Liver (tissue), 9 donors: ENCODE results near the gene CAMK2B. TPM values are rescaled to one million over a fixed set of nuclear protein-coding genes. Genes with fewer than 3 reads are reported as not detected.
A peak's percentile ranks its signal among the peaks of the same experiment; 100 is the strongest.

Experiments used
- DNase-seq: peaks from one replicate; pipeline ENCODE4 v3.0.0-alpha.2; 2017; ENCODE audit warnings: low spot score
- H3K27ac ChIP-seq, 2 donors: one replicate each; pipeline ENCODE4 v1.7.0; 2013; ENCODE audit warnings: inconsistent platforms in 2 of 2, low read length in 2 of 2, control low read depth in 1 of 2, low read depth in 1 of 2, mild to moderate bottlenecking in 1 of 2
- H3K27me3 ChIP-seq, 4 donors: one replicate each; pipeline versions ENCODE4 v1.6.1 to v1.7.0; 2013; ENCODE audit warnings: low read length in 3 of 4, inconsistent platforms in 1 of 4, mild to moderate bottlenecking in 1 of 4, moderate library complexity in 1 of 4; ENCODE audit not compliant: control insufficient read depth in 4 of 4, insufficient read depth in 4 of 4
- H3K36me3 ChIP-seq, 4 donors: one replicate each; pipeline versions ENCODE4 v1.6.1 to v1.7.0; 2013; ENCODE audit warnings: low read length in 3 of 4, mild to moderate bottlenecking in 3 of 4, low read depth in 1 of 4, moderate library complexity in 1 of 4; ENCODE audit not compliant: control insufficient read depth in 4 of 4, insufficient read depth in 3 of 4
- H3K4me1 ChIP-seq, 4 donors: one replicate each; pipeline versions ENCODE4 v1.6.1 to v1.7.0; 2013; ENCODE audit warnings: low read length in 3 of 4, mild to moderate bottlenecking in 3 of 4, moderate library complexity in 1 of 4; ENCODE audit not compliant: control insufficient read depth in 4 of 4, insufficient read depth in 4 of 4
- H3K4me3 ChIP-seq, 3 donors: one replicate each; pipeline versions ENCODE4 v1.6.1 to v1.7.0; 2013; ENCODE audit warnings: low read length in 3 of 3, control low read depth in 1 of 3, low read depth in 1 of 3, mild to moderate bottlenecking in 1 of 3
- H3K9ac ChIP-seq, 2 donors: one replicate each; pipeline ENCODE4 v1.7.0; 2013; ENCODE audit warnings: low read length in 2 of 2, mild to moderate bottlenecking in 2 of 2, moderate library complexity in 2 of 2, control low read depth in 1 of 2, low read depth in 1 of 2
- H3K9me3 ChIP-seq, 4 donors: one replicate each; pipeline versions ENCODE4 v1.6.1 to v1.7.0; 2013; ENCODE audit warnings: low read length in 3 of 4; ENCODE audit not compliant: control insufficient read depth in 4 of 4
- ATF3 ChIP-seq: IDR thresholded peaks from 2 replicates; pipeline ENCODE4 v1.6.1; 2016; ENCODE audit warnings: antibody characterized with exemption
- EGR1 ChIP-seq, 2 donors: IDR thresholded peaks; 2 replicates each; pipeline ENCODE4 v1.6.1; 2016 to 2018; ENCODE audit warnings: antibody characterized with exemption in 2 of 2, low read depth in 2 of 2
- FOXA1 ChIP-seq: IDR thresholded peaks from 2 replicates; pipeline ENCODE4 v1.6.1; 2016; ENCODE audit warnings: antibody characterized with exemption
- FOXA2 ChIP-seq: IDR thresholded peaks from 2 replicates; pipeline ENCODE4 v1.6.1; 2016; ENCODE audit warnings: antibody characterized with exemption
- GABPA ChIP-seq, 2 donors: IDR thresholded peaks in 1 of 2; conservative IDR thresholded peaks in 1 of 2; 2 replicates each; pipeline ENCODE4 v1.6.1; 2016; ENCODE audit warnings: antibody characterized with exemption in 2 of 2, mild to moderate bottlenecking in 1 of 2, moderate library complexity in 1 of 2
- HNF4A ChIP-seq, 2 donors: conservative IDR thresholded peaks; 2 replicates each; pipeline ENCODE4 v1.6.1; 2016; ENCODE audit warnings: antibody characterized with exemption in 2 of 2, mild to moderate bottlenecking in 2 of 2
- HNF4G ChIP-seq: IDR thresholded peaks from 2 replicates; pipeline ENCODE4 v1.6.1; 2016; ENCODE audit warnings: antibody characterized with exemption
- JUND ChIP-seq, 2 donors: IDR thresholded peaks; 2 replicates each; pipeline ENCODE4 v1.6.1; 2016; ENCODE audit warnings: antibody characterized with exemption in 2 of 2
- NR2F2 ChIP-seq: IDR thresholded peaks from 2 replicates; pipeline ENCODE4 v1.6.1; 2016; ENCODE audit warnings: antibody characterized with exemption
- RAD21 ChIP-seq, 2 donors: IDR thresholded peaks; 2 replicates each; pipeline ENCODE4 v1.6.1; 2016; ENCODE audit warnings: antibody characterized with exemption in 2 of 2, mild to moderate bottlenecking in 2 of 2
- RXRA ChIP-seq, 2 donors: IDR thresholded peaks; 2 replicates each; pipeline ENCODE4 v1.6.1; 2017 to 2018; ENCODE audit warnings: antibody characterized with exemption in 2 of 2, mild to moderate bottlenecking in 1 of 2
- SP1 ChIP-seq: IDR thresholded peaks from 2 replicates; pipeline ENCODE4 v1.6.1; 2018; ENCODE audit warnings: antibody characterized with exemption, mild to moderate bottlenecking
- TAF1 ChIP-seq: conservative IDR thresholded peaks from 2 replicates; pipeline ENCODE4 v1.6.1; 2016; ENCODE audit warnings: antibody characterized with exemption, mild to moderate bottlenecking
- YY1 ChIP-seq: IDR thresholded peaks from 2 replicates; pipeline ENCODE4 v1.6.1; 2016; ENCODE audit warnings: antibody characterized with exemption, mild to moderate bottlenecking
- ZBTB33 ChIP-seq: IDR thresholded peaks from 2 replicates; pipeline ENCODE4 v1.6.1; 2016; ENCODE audit warnings: antibody characterized with exemption
- WGBS: extraction: QIAGEN DNeasy Blood & Tissue Kit; methylation state at CpG from one replicate; pipeline ENCODE4 v1.1.7; 2013; 5-methylcytosine and 5-hydroxymethylcytosine counted together
- polyA plus RNA-seq, 2 donors: library from polyadenylated mRNA; stranded (reverse) in 1 of 2; unstranded in 1 of 2; fragments of 200-250 nt in 1 of 2; fragments of >200 nt in 1 of 2; fragmentation: Nextera tagmentation in 1 of 2; extraction: Ambion mirVana in 1 of 2; gene quantifications; one replicate each; pipeline versions ENCODE4 v1.2.1 to v1.2.3, GENCODE V29; 2013 to 2015
- total RNA-seq, 2 donors: library from RNA; depleted of rRNA; stranded (reverse); fragments of >200 nt; gene quantifications; one replicate each; pipeline ENCODE4 v1.2.3, GENCODE V29; 2014
- TF ChIP-seq, protein P1 (sequence below): IDR thresholded peaks from 2 replicates; pipeline ENCODE4 v1.6.1; 2016; ENCODE audit warnings: antibody characterized with exemption, mild to moderate bottlenecking
- TF ChIP-seq, protein P2 (sequence below): IDR thresholded peaks from 2 replicates; pipeline ENCODE4 v1.6.1; 2016; ENCODE audit warnings: antibody characterized with exemption
- TF ChIP-seq, protein P3 (sequence below): fragments of 150-350 bp; IDR thresholded peaks from 2 replicates; pipeline ENCODE4 v1.5.1; 2017; ENCODE audit warnings: improper control_type of control experiment, low read depth, low read length; ENCODE audit not compliant: missing input control
- donor health status: healthy.
- donor health status: healthy.
- donor health status: healthy.
- donor health status: healthy.
- donor health status: healthy.

CAMK2B gene
- total and polyA plus RNA-seq, 4 donors = 2.1 to 3.3 (median 2.2) TPM; not detected in 1

DNA sequence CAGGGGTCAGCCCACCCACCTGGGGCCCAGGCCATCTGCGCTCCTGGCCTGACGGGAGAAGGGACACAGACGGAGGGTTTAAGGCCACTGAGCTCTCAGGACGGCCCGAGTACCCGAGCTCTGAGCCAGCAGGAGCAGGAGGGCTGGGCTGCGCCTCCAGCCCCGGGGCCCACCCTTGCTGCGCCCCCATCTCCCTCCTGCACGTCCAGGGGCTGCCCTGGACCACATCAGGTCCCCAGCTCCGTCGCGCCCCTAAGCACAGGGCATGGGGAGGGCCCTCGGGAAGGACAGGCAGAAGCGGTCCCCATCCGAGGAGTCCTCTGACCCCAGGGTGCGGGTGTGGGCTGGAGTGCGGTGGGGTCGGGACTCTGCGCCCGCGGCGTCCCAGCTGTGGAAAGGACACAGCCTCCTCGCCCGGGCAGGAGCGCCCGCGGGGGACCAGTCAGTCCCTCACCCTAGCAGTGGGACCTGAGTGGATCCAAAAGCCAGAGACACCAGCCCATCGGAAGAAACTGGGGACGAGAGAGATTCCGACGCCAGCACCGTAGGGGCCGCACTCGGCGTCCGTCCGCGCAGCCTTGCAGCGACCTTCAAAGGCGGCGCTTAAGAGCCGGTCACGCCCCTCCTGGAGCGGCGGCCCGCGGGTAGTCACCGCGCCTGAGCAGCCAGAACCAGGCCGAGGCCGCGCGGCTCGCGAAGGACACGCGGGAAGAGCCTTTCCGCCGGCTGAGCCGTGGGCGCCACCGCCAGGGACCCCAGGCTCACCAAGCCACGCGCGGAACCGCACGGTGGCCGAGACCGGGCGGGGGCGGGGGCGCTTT lies 15.9 kb downstream of the CAMK2B start:
- Histone ChIP-seq H3K9ac (no peak overlapping the region), H3K27me3 (no peaks in the 10 kb centered on the region), H3K4me1 (peaks cover 0 to 10% (median 4%) of the 10 kb centered on the region in 4 donors), H3K4me3 (peak overlapping the region in 2 of 3 donors; percentile 15 to 48), H3K9me3 (no peaks in the 10 kb centered on the region), H3K36me3 (no peaks in the 10 kb centered on the region), H3K27ac (no peak overlapping the region)
- peak; percentile 37 for DNase-seq
- 22% methylated on average over 73 of the region's 73 CpGs for WGBS
- TF ChIP-seq TAF1 (no peak), FOXA1 (no peak), YY1 (no peak), JUND (IDR thresholded peaks at IDR 0.05) (no peak), SP1 (no peak), ZBTB33 (no peak), ATF3 (no peak), GABPA (IDR thresholded peaks at IDR 0.05 in 1 of 2, conservative IDR thresholded peaks at IDR 0.05 in 1 of 2) (no peak), EGR1 (IDR thresholded peaks at IDR 0.05; ENCODE audit: low read depth in 2 of 2) (no peak), NR2F2 (no peak), RXRA (IDR thresholded peaks at IDR 0.05) (no peak), RAD21 (IDR thresholded peaks at IDR 0.05) (no peak), FOXA2 (no peak), HNF4A (conservative IDR thresholded peaks at IDR 0.05) (no peak), HNF4G (no peak)
- TF ChIP-seq, protein P1, sequence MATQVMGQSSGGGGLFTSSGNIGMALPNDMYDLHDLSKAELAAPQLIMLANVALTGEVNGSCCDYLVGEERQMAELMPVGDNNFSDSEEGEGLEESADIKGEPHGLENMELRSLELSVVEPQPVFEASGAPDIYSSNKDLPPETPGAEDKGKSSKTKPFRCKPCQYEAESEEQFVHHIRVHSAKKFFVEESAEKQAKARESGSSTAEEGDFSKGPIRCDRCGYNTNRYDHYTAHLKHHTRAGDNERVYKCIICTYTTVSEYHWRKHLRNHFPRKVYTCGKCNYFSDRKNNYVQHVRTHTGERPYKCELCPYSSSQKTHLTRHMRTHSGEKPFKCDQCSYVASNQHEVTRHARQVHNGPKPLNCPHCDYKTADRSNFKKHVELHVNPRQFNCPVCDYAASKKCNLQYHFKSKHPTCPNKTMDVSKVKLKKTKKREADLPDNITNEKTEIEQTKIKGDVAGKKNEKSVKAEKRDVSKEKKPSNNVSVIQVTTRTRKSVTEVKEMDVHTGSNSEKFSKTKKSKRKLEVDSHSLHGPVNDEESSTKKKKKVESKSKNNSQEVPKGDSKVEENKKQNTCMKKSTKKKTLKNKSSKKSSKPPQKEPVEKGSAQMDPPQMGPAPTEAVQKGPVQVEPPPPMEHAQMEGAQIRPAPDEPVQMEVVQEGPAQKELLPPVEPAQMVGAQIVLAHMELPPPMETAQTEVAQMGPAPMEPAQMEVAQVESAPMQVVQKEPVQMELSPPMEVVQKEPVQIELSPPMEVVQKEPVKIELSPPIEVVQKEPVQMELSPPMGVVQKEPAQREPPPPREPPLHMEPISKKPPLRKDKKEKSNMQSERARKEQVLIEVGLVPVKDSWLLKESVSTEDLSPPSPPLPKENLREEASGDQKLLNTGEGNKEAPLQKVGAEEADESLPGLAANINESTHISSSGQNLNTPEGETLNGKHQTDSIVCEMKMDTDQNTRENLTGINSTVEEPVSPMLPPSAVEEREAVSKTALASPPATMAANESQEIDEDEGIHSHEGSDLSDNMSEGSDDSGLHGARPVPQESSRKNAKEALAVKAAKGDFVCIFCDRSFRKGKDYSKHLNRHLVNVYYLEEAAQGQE = no peak
- TF ChIP-seq, protein P2, sequence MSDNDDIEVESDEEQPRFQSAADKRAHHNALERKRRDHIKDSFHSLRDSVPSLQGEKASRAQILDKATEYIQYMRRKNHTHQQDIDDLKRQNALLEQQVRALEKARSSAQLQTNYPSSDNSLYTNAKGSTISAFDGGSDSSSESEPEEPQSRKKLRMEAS = no peak
- TF ChIP-seq, protein P3, sequence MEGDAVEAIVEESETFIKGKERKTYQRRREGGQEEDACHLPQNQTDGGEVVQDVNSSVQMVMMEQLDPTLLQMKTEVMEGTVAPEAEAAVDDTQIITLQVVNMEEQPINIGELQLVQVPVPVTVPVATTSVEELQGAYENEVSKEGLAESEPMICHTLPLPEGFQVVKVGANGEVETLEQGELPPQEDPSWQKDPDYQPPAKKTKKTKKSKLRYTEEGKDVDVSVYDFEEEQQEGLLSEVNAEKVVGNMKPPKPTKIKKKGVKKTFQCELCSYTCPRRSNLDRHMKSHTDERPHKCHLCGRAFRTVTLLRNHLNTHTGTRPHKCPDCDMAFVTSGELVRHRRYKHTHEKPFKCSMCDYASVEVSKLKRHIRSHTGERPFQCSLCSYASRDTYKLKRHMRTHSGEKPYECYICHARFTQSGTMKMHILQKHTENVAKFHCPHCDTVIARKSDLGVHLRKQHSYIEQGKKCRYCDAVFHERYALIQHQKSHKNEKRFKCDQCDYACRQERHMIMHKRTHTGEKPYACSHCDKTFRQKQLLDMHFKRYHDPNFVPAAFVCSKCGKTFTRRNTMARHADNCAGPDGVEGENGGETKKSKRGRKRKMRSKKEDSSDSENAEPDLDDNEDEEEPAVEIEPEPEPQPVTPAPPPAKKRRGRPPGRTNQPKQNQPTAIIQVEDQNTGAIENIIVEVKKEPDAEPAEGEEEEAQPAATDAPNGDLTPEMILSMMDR = no peak
